CMK (cell line): Measurements from ENCODE around the gene EVA1A.
"Not testable (repeated sequence)": the region's sequence is repeated elsewhere in the genome, so short reads cannot be mapped to it uniquely, and the experiment has no call there.

Source experiments
- DNase-seq: peaks from one replicate; pipeline ENCODE4 v3.0.0-alpha.2; 2010; ENCODE audit warnings: low read depth

Gene EVA1A

GRCh38 chr2:75482398-75482797, 78.3 kb downstream of the EVA1A start:
- DNase-seq: no peak

DNA sequence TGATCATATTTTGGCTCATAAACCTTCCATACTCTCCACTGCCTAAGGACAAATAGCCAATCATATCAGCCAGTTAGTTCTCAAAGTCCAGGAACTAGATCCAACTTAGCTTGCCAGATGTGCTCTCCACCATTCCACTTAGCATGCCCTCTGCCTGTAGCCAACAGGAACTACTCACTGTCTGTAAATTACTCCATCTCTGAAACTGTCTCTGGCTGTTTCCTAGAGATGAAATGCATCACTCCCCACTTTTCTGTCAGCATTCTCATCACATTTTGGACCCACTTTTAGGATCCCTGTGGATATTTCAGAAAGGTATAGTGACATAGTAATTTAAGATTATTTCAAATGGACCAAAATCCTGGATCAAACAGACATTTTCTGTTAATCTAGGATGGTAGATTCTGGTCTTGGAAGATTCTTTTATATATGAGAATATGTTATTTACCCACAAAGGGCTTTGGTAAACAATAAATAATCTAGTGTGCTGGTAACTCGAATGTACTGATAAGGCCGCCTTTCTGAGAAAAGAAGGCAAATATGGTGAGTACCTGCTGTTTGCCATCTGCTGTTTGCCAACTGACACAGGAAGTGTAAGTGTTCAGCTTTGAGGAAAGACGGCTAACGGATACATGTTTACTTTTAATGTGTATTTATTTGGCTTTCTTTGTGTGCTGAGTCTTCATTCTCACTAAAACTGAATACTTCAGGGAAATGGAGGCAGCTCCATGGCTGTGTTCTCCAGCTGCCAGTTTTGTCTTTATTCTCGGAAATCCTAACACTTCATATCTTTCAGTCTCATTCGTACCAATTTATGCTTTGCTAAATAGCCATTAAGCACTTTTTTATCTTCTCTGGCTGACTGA, 79.5 kb downstream of the EVA1A start:
- no peak for DNase-seq

GRCh38 chr2:75477696-75478095, 83.0 kb downstream of the EVA1A start:
- not testable (repeated sequence) for DNase-seq

DNA sequence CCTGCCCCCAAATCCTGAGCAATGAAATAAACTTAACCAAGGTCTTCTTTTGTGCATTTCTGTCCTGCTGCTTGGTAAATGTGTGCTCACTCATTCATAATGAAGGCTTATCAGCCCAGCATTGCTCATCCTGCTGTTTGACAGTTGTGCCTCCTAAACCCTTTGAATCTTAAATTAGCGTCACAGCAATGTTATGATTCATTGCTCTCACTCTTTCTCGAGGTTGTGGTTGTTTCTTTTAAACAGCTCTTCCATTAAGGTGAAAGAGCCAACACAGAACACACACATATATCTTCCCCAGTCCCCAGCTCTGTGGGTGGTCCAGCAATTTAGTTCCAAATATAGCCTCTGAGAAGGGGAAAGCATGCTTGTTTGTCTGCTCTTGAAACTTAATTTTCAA, 84.0 kb downstream of the EVA1A start:
- DNase-seq: no peak

GRCh38 chr2:75475976-75476375, 84.8 kb downstream of the EVA1A start:
- DNase-seq: no peak

- DNase-seq: no peak
Measured at GRCh38 chr2:75475049-75475448, 85.7 kb downstream of the EVA1A start.

DNA sequence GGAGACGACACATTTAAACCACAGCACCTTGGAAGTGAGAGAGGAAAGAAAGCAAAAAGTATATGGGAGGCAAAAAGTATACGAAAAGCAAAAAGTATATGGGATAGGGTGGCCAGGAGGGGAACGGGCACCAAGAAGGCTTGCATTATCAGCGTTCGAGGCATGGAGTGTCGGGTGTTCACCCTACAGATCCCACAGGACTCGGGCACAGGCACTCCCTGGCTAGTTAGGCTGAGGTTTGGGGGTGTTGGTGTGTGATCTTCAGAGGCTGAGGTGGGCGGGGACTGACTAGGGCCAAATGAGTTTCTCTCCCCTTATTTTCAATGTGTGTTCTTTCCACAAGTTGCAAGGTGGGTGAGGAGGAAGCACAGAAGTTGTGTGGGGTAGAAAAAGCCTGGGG, 86.6 kb downstream of the EVA1A start:
- no peak for DNase-seq

DNA sequence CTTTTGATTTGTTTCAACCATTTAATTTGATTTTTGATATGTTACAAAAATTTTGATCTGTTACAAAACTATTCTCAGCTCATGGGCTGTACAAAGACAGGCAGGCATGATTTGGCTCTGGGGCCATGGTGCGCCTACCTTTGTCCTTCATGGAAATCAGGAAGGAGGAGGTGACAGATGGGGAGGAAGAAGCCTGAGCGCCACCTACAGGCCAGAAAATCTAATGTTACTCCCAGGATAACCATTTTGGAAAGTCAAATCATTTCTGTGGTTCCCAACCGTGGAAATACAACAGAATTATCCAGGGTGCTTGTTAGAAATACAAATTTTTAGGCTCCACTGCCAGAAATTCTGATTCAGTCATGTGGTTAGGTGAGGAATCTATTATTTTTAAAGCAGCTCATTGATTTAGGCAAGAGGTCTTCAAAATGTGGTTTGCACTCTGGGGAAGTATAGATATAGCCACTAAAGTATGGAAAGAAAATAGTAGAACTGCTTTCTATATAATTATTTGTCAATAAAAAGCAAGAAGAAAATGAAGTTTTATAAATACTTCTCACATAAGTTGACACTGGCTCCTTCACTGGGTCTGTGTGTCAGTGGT, 93.9 kb downstream of the EVA1A start:
- peak; percentile 21 for DNase-seq

- no peak for DNase-seq
Measured at GRCh38 chr2:75465317-75465984, 95.3 kb downstream of the EVA1A start.

GRCh38 chr2:75464348-75464946, 96.3 kb downstream of the EVA1A start:
- no peak for DNase-seq

DNA sequence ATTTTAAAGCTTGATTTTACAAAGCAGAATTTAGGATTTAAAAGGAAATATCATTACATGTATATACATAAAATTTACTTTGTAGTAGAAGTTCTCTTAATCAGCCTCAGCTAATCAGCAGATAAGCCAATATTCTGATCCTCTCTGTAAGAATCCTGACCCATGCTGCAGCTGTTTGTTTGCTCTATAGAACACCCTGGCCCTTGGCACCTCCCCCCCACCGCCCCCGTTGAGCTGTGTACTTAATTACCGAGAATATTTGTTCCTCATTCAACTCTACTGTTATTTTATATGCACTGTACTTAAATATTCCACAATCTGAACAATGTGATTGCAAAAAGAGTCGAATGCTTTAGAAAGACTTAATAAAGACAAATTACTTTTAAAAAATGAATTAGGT, 98.0 kb downstream of the EVA1A start:
- no peak for DNase-seq

GRCh38 chr2:75462206-75462605, 98.5 kb downstream of the EVA1A start:
- no peak for DNase-seq

DNA sequence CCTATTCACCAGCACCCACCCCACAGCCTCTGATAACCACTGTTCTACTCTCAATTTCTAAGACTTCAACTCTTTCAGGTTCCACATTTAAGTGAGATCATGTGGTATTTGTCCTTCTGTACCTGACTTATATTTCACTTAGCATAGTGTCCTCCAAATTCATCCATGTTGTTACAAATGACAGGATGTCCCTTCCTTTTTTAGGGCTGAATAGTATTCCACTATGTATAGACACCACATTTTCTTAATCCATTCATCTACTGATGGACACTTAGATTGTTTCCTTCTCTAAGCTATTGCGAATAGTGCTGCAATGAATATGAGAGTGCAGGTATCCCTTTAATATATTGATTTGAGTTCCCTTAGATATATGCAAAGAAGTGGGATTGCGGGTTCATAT, 100.1 kb downstream of the EVA1A start:
- DNase-seq: no peak

DNA sequence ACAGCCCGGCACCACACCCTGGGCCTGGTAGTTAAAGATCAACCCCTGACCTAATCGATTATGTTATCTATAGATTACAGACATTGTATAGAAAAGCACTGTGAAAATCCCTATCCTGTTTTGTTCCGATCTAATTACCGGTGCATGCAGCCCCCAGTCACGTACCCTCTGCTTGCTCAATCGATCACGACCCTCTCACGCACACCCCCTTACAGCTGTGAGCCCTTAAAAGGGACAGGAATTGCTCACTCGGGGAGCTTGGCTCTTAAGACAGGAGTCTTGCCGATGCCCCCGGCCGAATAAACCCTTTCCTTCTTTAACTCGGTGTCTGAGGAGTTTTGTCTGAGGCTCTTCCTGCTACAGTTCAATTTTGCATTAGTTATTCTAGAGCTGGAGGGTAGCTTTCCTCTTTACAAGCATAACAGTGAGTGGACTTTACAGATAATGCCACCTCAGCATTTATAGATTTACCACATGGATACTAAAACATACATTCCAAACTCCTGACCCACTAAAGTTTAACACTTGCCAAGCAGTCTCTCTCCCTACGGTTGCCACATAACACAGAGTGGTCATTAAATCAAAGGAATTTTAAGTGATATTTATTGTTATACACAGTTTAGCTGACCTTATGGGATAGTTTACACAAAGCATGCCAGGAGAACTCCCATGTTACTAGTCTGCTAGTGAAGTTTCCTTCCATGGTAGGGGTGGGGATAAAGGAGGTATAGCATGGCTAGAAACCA, 101.0 kb downstream of the EVA1A start:
- no peak for DNase-seq

DNA sequence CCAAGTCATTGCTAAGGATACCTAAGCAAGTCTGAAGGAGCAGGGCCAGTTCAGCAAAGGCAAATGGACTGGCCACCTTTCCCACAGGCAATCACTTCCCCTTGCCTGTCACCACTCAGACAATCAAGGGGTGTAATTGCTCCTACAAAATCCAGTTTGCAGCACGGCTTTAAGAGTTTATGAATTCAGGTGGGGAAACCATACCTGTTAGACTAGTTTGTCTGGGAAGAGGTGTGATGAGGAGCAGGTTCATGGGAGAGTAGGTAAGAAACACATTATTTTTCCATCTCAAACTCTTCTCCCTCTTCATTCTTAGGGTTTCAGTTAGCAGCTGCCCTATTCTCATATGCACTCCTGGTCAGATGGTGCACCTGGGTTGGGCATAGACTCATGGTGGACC, 102.5 kb downstream of the EVA1A start:
- DNase-seq: no peak

- no peak for DNase-seq
Measured at GRCh38 chr2:75456825-75457224, 103.9 kb downstream of the EVA1A start.

DNA sequence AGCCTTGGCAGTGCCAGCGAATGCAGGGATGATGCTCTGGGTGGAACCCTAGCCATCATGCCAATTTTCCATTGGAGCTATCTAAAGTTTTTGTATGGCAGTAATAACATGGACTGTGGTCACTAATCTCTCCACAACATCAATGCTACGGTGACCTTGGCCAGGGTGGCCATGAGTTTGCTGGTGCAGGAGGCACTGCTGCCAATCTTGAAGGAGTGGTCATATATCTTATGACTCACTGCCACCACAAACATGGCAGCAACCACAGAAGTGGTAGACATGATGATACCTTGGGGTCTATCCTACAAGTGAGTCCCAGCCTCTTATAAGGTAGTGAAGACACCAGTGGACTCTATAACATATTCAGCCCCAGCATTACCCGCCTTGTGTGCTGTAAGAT, 104.6 kb downstream of the EVA1A start:
- no peak for DNase-seq

- DNase-seq: no peak
Measured at GRCh38 chr2:75454241-75454620, 106.5 kb downstream of the EVA1A start.

DNA sequence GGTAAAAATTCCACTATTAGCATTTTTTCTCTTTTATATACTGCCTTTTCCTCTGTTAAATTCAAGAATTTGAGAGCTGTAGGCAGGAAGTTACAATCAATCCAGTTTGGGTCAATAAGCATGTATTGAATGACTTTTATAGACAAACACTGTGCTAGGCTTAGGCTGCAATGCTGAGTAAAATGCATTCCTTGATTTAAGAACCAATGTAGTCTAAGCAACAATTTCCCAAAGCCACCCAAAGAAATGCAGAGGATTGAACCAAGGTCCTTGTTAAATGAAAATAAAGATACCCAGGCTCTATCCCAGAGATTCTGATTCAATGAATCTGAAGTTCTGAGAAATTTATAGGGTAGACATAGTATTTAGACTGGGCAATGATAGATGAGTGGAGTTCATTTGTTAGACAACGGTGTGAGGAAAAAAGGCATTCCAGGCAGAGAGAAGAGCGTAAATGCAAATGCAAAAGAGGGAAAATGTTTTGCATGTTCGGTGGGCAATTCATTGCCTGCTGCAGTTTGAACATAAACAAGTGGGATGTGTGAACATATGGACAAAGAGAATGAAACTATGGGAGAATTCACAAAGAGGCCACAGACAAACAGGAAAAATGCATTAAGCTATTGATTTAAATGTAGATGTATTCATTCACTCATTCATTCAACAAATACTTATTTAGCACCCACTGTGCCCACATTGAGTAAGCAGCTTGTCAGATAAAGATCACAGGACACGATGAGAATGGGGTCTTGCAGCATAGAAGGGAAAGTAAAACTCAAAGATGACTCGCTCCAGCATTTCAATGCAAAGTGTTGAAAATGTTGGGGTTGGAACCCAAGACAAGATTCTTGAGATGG, 107.1 kb downstream of the EVA1A start:
- DNase-seq: no peak

- DNase-seq: no peak
Measured at GRCh38 chr2:75450068-75450467, 110.7 kb downstream of the EVA1A start.

- no peak for DNase-seq
Measured at GRCh38 chr2:75447176-75447575, 113.6 kb downstream of the EVA1A start.
